H9 (cell line): ENCODE data around the gene PTPRF. TPM values are rescaled to one million over a fixed set of nuclear protein-coding genes. Genes with fewer than 3 reads are reported as not detected.

Source experiments
- DNase-seq: peaks from one replicate; pipeline ENCODE4 v3.0.0-alpha.2; 2017
- H2AFZ ChIP-seq: one replicate; pipeline ENCODE4 v1.6.1; 2013; ENCODE audit warnings: mild to moderate bottlenecking, low read length, control low read depth, moderate library complexity
- H2AK5ac ChIP-seq: 2 replicates; pipeline ENCODE4 v1.6.1; 2013; ENCODE audit warnings: low read length, control low read depth, mixed read lengths; ENCODE audit not compliant: insufficient read length
- H2BK120ac ChIP-seq: one replicate; pipeline ENCODE4 v1.6.1; 2013; ENCODE audit warnings: low read depth, mild to moderate bottlenecking, low read length, control low read depth, inconsistent platforms; ENCODE audit not compliant: poor library complexity, severe bottlenecking
- H2BK12ac ChIP-seq: 2 replicates; pipeline ENCODE4 v1.6.1; 2013; ENCODE audit warnings: low read length, control low read depth, mixed read lengths, low read depth; ENCODE audit not compliant: insufficient read length
- H2BK15ac ChIP-seq: 2 replicates; pipeline ENCODE4 v1.6.1; 2013; ENCODE audit warnings: low read depth, low read length, control low read depth
- H2BK20ac ChIP-seq: one replicate; pipeline ENCODE4 v1.6.1; 2013; ENCODE audit warnings: low read depth, mild to moderate bottlenecking, low read length, control low read depth, inconsistent platforms; ENCODE audit not compliant: poor library complexity, severe bottlenecking
- H2BK5ac ChIP-seq: 2 replicates; pipeline ENCODE4 v1.6.1; 2013; ENCODE audit warnings: low read length, control low read depth, mixed read lengths; ENCODE audit not compliant: insufficient read length
- H3K14ac ChIP-seq: 2 replicates; pipeline ENCODE4 v1.6.1; 2013; ENCODE audit warnings: low read length, control low read depth; ENCODE audit not compliant: insufficient read depth
- H3K18ac ChIP-seq: 2 replicates; pipeline ENCODE4 v1.6.1; 2013; ENCODE audit warnings: low read depth, mild to moderate bottlenecking, mixed read lengths, low read length, control low read depth; ENCODE audit not compliant: insufficient read length
- H3K23ac ChIP-seq: 2 replicates; pipeline ENCODE4 v1.6.1; 2013; ENCODE audit warnings: low read length, control low read depth, mixed read lengths, low read depth; ENCODE audit not compliant: insufficient read length
- H3K23me2 ChIP-seq: 2 replicates; pipeline ENCODE4 v1.6.1; 2013; ENCODE audit warnings: low read depth, mild to moderate bottlenecking, mixed read lengths, low read length, control low read depth; ENCODE audit not compliant: insufficient read length, poor library complexity, severe bottlenecking
- H3K27ac ChIP-seq: 2 replicates; pipeline ENCODE4 v1.5.1; 2013; ENCODE audit warnings: low read length, control low read depth, mixed read lengths, low read depth; ENCODE audit not compliant: insufficient read length
- H3K27me3 ChIP-seq: 2 replicates; pipeline ENCODE4 v1.6.1; 2013; ENCODE audit warnings: low read length, control low read depth, inconsistent platforms; ENCODE audit not compliant: insufficient read depth
- H3K4ac ChIP-seq: 2 replicates; pipeline ENCODE4 v1.6.1; 2013; ENCODE audit warnings: low read depth, mild to moderate bottlenecking, control low read depth, inconsistent platforms, low read length, moderate library complexity
- H3K4me1 ChIP-seq: 2 replicates; pipeline ENCODE4 v1.6.1; 2013; ENCODE audit warnings: low read length, control low read depth, inconsistent platforms; ENCODE audit not compliant: insufficient read depth
- H3K4me2 ChIP-seq: 2 replicates; pipeline ENCODE4 v1.6.1; 2013; ENCODE audit warnings: low read length, control low read depth, mixed read lengths; ENCODE audit not compliant: insufficient read length, insufficient read depth
- H3K56ac ChIP-seq: 2 replicates; pipeline ENCODE4 v1.6.1; 2013; ENCODE audit warnings: low read depth, mild to moderate bottlenecking, mixed read lengths, low read length, control low read depth; ENCODE audit not compliant: insufficient read length
- H3K79me1 ChIP-seq: 2 replicates; pipeline ENCODE4 v1.6.1; 2013; ENCODE audit warnings: low read depth, mild to moderate bottlenecking, moderate library complexity, low read length, control low read depth, inconsistent platforms; ENCODE audit not compliant: insufficient read depth, poor library complexity, severe bottlenecking
- H3K79me2 ChIP-seq: 2 replicates; pipeline ENCODE4 v1.6.1; 2013; ENCODE audit warnings: low read length, control low read depth, inconsistent platforms; ENCODE audit not compliant: insufficient read depth
- H3K9ac ChIP-seq: 2 replicates; pipeline ENCODE4 v1.6.1; 2013; ENCODE audit warnings: low read length, control low read depth, mixed read lengths; ENCODE audit not compliant: insufficient read length; ENCODE audit errors: extremely low read depth
- H3K9me3 ChIP-seq: one replicate; pipeline ENCODE4 v1.6.1; 2013; ENCODE audit warnings: low read depth, low read length, inconsistent platforms; ENCODE audit not compliant: control insufficient read depth
- H3T11ph ChIP-seq: one replicate; pipeline ENCODE4 v1.6.1; 2013; ENCODE audit warnings: mild to moderate bottlenecking, low read length, control low read depth, inconsistent platforms
- H4K20me1 ChIP-seq: one replicate; pipeline ENCODE4 v1.6.1; 2013; ENCODE audit not compliant: control insufficient read depth, insufficient read length, insufficient read depth
- H4K5ac ChIP-seq: 2 replicates; pipeline ENCODE4 v1.6.1; 2013; ENCODE audit warnings: low read depth, mild to moderate bottlenecking, mixed read lengths, low read length, control low read depth; ENCODE audit not compliant: insufficient read length
- H4K8ac ChIP-seq: replicated peaks from 2 replicates; pipeline ENCODE4 v1.6.1; 2013; ENCODE audit warnings: low read length, control low read depth, mixed read lengths, low read depth; ENCODE audit not compliant: insufficient read length
- H4K91ac ChIP-seq: 2 replicates; pipeline ENCODE4 v1.6.1; 2013; ENCODE audit warnings: low read depth, mild to moderate bottlenecking, moderate library complexity, mixed read lengths, low read length, control low read depth; ENCODE audit not compliant: insufficient read length
- H3K27ac Mint-ChIP-seq, 3 experiments: 2 replicates in 2 of 3; 3 replicates in 1 of 3; pipeline ENCODE4 v1.8.0; 2020 to 2021; ENCODE audit warnings: mixed read lengths in 3 of 3, mild to moderate bottlenecking in 1 of 3, moderate library complexity in 1 of 3
- H3K27me3 Mint-ChIP-seq: 2 replicates; pipeline ENCODE4 v1.8.0; 2021; ENCODE audit warnings: low read depth, mild to moderate bottlenecking, moderate library complexity, mixed read lengths
- H3K36me3 Mint-ChIP-seq, 3 experiments: 2 replicates in 2 of 3; 3 replicates in 1 of 3; pipeline ENCODE4 v1.8.0; 2020 to 2021; ENCODE audit warnings: low read depth in 3 of 3, mixed read lengths in 3 of 3; ENCODE audit not compliant: insufficient read depth in 1 of 3
- H3K4me1 Mint-ChIP-seq, 2 experiments: 2 replicates each; pipeline ENCODE4 v1.8.0; 2020; ENCODE audit warnings: mixed read lengths in 2 of 2
- H3K4me3 Mint-ChIP-seq, 2 experiments: 2 replicates in 1 of 2; 3 replicates in 1 of 2; pipeline ENCODE4 v1.8.0; 2020 to 2021; ENCODE audit warnings: mild to moderate bottlenecking in 2 of 2, mixed read lengths in 2 of 2, moderate library complexity in 1 of 2
- H3K9me3 Mint-ChIP-seq, 2 experiments: 2 replicates in 1 of 2; 3 replicates in 1 of 2; pipeline ENCODE4 v1.8.0; 2020; ENCODE audit warnings: mild to moderate bottlenecking in 2 of 2, mixed read lengths in 2 of 2, moderate library complexity in 1 of 2
- WGBS: extraction: QIAGEN DNeasy Blood & Tissue Kit; methylation state at CpG from one replicate; pipeline ENCODE4 v1.1.7; 2013; ENCODE audit warnings: missing lambda C conversion rate, low lambda C conversion rate, mixed read lengths; ENCODE audit not compliant: insufficient read length; ENCODE audit errors: extremely low coverage; 5-methylcytosine and 5-hydroxymethylcytosine counted together
- total RNA-seq: library from RNA; stranded (reverse); gene quantifications from 2 replicates; pipeline ENCODE4 v1.2.1, GENCODE V29; 2021
- TF ChIP-seq, protein P1 (sequence below): fragments of 200-600 bp; sonication (generic); conservative IDR thresholded peaks from 3 replicates; pipeline ENCODE4 v1.8.0; 2021; ENCODE audit warnings: antibody characterized with exemption, mild to moderate bottlenecking

Gene PTPRF
- total RNA-seq, 1 experiment from 2014 or later, result 193 TPM

DNA sequence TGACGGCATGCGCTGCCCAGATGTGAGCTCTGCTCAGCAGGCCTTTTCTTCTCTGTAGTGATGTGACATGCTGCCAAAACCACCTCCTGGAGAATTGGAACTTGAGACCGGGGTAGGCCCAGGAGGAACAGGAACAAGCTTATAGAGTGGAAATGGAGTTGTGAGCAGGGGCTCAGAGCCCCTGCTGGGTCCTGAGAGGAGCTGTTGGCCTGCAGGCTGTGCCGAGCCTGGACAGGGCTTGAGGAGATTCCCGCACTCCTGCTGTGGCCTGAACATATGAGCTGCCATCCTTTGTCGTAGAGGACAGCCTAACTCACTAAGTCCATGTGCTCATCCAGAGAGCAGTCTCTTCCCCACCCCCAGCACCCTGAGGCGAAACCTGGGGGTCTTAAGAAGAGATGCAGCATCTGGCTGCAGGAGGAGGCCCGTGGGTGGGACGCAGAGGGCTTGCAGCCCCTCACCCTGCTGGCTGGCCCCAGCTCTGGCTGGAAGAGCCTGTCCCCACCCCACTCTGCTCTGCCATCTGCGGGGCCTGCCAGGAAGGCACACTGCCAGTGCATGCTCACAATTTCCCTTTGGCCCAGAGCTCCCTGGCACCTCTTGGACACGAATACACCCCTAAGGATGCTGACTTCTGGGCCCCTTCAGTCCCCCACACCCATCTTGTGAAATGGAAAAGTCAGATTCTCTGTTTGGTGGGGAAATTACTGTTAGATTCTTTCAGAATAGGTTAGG lies 42.5 kb downstream of the PTPRF start:
- H3K4ac ChIP-seq, result no peak overlapping the region
- H2AK5ac ChIP-seq, result no peak overlapping the region
- H3K9me3 ChIP-seq, result no peaks in the 10 kb centered on the region
- peaks cover 33 to 66% (median 61%) of the 10 kb centered on the region in 3 experiments; a peak in 6 of 7 replicates for H3K36me3 Mint-ChIP-seq
- no peak overlapping the region for H3K14ac ChIP-seq
- H3K56ac ChIP-seq, result no peak overlapping the region
- H3K23ac ChIP-seq, result no peak overlapping the region
- H3K27me3 ChIP-seq, result no peaks in the 10 kb centered on the region
- no peak overlapping the region for H3K4me3 Mint-ChIP-seq
- H4K5ac ChIP-seq, result no peak overlapping the region
- TF ChIP-seq, protein P1, sequence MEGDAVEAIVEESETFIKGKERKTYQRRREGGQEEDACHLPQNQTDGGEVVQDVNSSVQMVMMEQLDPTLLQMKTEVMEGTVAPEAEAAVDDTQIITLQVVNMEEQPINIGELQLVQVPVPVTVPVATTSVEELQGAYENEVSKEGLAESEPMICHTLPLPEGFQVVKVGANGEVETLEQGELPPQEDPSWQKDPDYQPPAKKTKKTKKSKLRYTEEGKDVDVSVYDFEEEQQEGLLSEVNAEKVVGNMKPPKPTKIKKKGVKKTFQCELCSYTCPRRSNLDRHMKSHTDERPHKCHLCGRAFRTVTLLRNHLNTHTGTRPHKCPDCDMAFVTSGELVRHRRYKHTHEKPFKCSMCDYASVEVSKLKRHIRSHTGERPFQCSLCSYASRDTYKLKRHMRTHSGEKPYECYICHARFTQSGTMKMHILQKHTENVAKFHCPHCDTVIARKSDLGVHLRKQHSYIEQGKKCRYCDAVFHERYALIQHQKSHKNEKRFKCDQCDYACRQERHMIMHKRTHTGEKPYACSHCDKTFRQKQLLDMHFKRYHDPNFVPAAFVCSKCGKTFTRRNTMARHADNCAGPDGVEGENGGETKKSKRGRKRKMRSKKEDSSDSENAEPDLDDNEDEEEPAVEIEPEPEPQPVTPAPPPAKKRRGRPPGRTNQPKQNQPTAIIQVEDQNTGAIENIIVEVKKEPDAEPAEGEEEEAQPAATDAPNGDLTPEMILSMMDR, result no peak
- H2BK12ac ChIP-seq, result no peak overlapping the region
- H2BK120ac ChIP-seq, result no peak overlapping the region
- H3K27ac Mint-ChIP-seq, result no peak overlapping the region
- no CpG with 5 or more reads among the region's 11 CpGs for WGBS
- no peaks in the 10 kb centered on the region for H3K4me1 ChIP-seq
- no peak overlapping the region for H3K9ac ChIP-seq
- no peak overlapping the region for H2BK5ac ChIP-seq
- H3K79me2 ChIP-seq, result no peaks in the 10 kb centered on the region
- no peaks in the 10 kb centered on the region for H3K27me3 Mint-ChIP-seq
- no peaks in the 10 kb centered on the region for H3K23me2 ChIP-seq
- no peak overlapping the region for H2BK15ac ChIP-seq
- H3K9me3 Mint-ChIP-seq, result no peaks in the 10 kb centered on the region
- H3K4me1 Mint-ChIP-seq, result peaks cover 12 to 13% of the 10 kb centered on the region in 2 experiments
- no peak overlapping the region for H2AFZ ChIP-seq
- DNase-seq, result no peak
- H3K27ac ChIP-seq, result no peak overlapping the region
- H3T11ph ChIP-seq, result no peak overlapping the region
- H3K79me1 ChIP-seq, result no peaks in the 10 kb centered on the region
- no peaks in the 10 kb centered on the region for H4K20me1 ChIP-seq
- H2BK20ac ChIP-seq, result no peak overlapping the region
- no peak overlapping the region for H3K18ac ChIP-seq
- H4K8ac ChIP-seq, result no peak overlapping the region
- no peak overlapping the region for H4K91ac ChIP-seq
- no peak overlapping the region for H3K4me2 ChIP-seq
